Nephron progenitor cell (in vitro differentiated cells): ENCODE results near the gene CORO2A.
"Not testable (repeated sequence)": the region's sequence is repeated elsewhere in the genome, so short reads cannot be mapped to it uniquely, and the experiment has no call there.

ENCODE experiments used
- DNase-seq: peaks from one replicate; pipeline ENCODE4 v3.0.0; 2021
- H3K27ac Mint-ChIP-seq: 2 replicates; pipeline ENCODE4 v1.8.0; 2021; ENCODE audit warnings: mild to moderate bottlenecking, moderate library complexity, mixed read lengths
- H3K27me3 Mint-ChIP-seq: 2 replicates; pipeline ENCODE4 v1.8.0; 2021; ENCODE audit warnings: mild to moderate bottlenecking, low read depth, mixed read lengths; ENCODE audit not compliant: poor library complexity
- H3K36me3 Mint-ChIP-seq: 2 replicates; pipeline ENCODE4 v1.8.0; 2021; ENCODE audit warnings: low read depth, mixed read lengths
- H3K4me1 Mint-ChIP-seq: 2 replicates; pipeline ENCODE4 v1.8.0; 2021; ENCODE audit warnings: mixed read lengths
- H3K4me3 Mint-ChIP-seq: 2 replicates; pipeline ENCODE4 v1.8.0; 2021; ENCODE audit warnings: mild to moderate bottlenecking, moderate library complexity, mixed read lengths
- H3K9me3 Mint-ChIP-seq: 2 replicates; pipeline ENCODE4 v1.8.0; 2021; ENCODE audit warnings: mild to moderate bottlenecking, moderate library complexity, mixed read lengths
- CTCF ChIP-seq: fragments of 200-600 bp; sonication (generic); IDR thresholded peaks from 2 replicates; pipeline ENCODE4 v1.5.0; 2021; ENCODE audit warnings: antibody characterized with exemption

Gene CORO2A

GRCh38 chr9:98175762-98176161 is 16.7 kb downstream of the CORO2A start:
- Mint-ChIP-seq H3K4me3 (no peak overlapping the region), H3K36me3 (no peaks in the 10 kb centered on the region), H3K9me3 (no peaks in the 10 kb centered on the region), H3K27ac (no peak overlapping the region), H3K27me3 (peaks cover under 1% of the 10 kb centered on the region), H3K4me1 (peaks cover 63% of the 10 kb centered on the region)
- TF ChIP-seq CTCF = no peak
- no peak for DNase-seq

DNA sequence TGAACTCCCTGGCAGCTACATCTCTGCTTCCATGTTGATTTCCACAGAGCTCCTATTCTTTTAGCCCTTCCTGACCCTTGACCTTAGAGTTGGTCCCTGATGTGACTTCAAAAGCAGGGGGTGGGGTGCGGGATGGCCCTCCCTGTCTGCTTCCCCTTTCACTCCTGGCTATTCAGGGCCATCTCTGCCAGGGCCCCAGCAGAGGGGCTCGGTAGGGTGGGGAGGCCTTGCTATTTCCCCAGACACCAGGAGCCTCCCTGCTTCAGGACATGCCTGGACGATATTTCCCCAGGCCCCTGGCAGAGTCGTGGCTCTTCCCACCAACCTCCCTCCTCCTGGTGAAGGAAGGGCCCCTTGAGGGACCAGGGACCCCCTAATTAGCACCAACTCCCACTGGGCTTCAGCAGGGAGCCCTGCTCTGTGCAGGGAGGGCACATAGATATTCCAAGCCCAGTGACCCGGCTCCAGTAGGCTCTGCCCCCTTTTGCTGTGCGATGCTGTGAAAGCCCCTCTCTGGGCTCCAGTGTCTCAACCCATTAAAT is 17.3 kb downstream of the CORO2A start:
- DNase-seq = peak; percentile 44

GRCh38 chr9:98174502-98174918 is 17.9 kb downstream of the CORO2A start:
- not testable (repeated sequence) for H3K27me3 Mint-ChIP-seq, DNase-seq, H3K36me3 Mint-ChIP-seq, H3K9me3 Mint-ChIP-seq
- peak overlapping the region; percentile 25 for H3K4me3 Mint-ChIP-seq
- H3K27ac Mint-ChIP-seq = peak overlapping the region; percentile 82
- peaks cover 70% of the 10 kb centered on the region for H3K4me1 Mint-ChIP-seq

More for the DNA sequence above, 17.3 kb downstream of the CORO2A start:
- TF ChIP-seq CTCF = no peak
- Mint-ChIP-seq H3K4me3 (peak overlapping the region; percentile 7), H3K27ac (peak overlapping the region; percentile 82), H3K4me1 (peaks cover 67% of the 10 kb centered on the region), H3K27me3 (peaks cover 3% of the 10 kb centered on the region), H3K9me3 (no peaks in the 10 kb centered on the region), H3K36me3 (no peaks in the 10 kb centered on the region)

- DNase-seq = no peak
- Mint-ChIP-seq H3K4me3 (no peak overlapping the region), H3K27ac (peak overlapping the region; percentile 57), H3K36me3 (no peaks in the 10 kb centered on the region), H3K27me3 (peaks cover 6% of the 10 kb centered on the region), H3K4me1 (peaks cover 77% of the 10 kb centered on the region), H3K9me3 (no peaks in the 10 kb centered on the region)
- no peak for TF ChIP-seq CTCF
These were observed 19.3 kb downstream of the CORO2A start for GRCh38 chr9:98173181-98173580.

DNA sequence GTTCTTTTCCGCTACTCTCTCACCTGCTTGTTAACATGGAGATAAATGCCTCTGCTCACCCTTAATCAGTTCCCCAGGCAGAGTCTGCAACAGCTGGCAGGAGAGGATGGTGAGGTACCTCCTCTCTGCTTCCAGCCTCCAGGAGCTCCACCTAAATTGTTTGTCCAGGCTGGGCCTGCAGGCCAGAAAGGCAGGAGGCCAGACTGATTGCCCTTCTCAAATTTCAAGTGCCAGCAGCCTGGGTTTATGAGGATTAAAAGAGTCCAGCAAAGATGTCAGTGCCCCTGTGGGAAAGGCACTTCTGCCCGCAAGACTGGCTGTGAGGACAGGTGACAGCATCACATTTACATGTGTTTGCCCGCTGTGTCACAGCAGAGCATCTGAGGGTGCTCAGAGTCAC is 19.8 kb downstream of the CORO2A start:
- H3K36me3 Mint-ChIP-seq = no peaks in the 10 kb centered on the region
- H3K27me3 Mint-ChIP-seq = peaks cover 6% of the 10 kb centered on the region
- H3K27ac Mint-ChIP-seq = peak overlapping the region; percentile 57
- H3K4me3 Mint-ChIP-seq = peak overlapping the region; percentile 72
- no peak for TF ChIP-seq CTCF
- peak; percentile 45 for DNase-seq
- no peaks in the 10 kb centered on the region for H3K9me3 Mint-ChIP-seq
- peaks cover 77% of the 10 kb centered on the region for H3K4me1 Mint-ChIP-seq

GRCh38 chr9:98171176-98171925 is 21.1 kb downstream of the CORO2A start:
- no peak for TF ChIP-seq CTCF
- peaks cover 73% of the 10 kb centered on the region for H3K4me1 Mint-ChIP-seq
- no peaks in the 10 kb centered on the region for H3K9me3 Mint-ChIP-seq
- H3K27me3 Mint-ChIP-seq = peaks cover 6% of the 10 kb centered on the region
- H3K27ac Mint-ChIP-seq = peak overlapping the region; percentile 64
- no peaks in the 10 kb centered on the region for H3K36me3 Mint-ChIP-seq
- DNase-seq = peak; percentile 40
- H3K4me3 Mint-ChIP-seq = peak overlapping the region; percentile 56
